GM18519 (cell line): Measurements from ENCODE around the gene FATE1.

Experiments
- ATAC-seq: cut with Tn5 transposase; IDR thresholded peaks from one replicate; pipeline ENCODE4 v1.9.1; 2021; ENCODE audit warnings: mild to moderate bottlenecking, moderate library complexity; ENCODE audit not compliant: unreplicated experiment, low FRiP score

FATE1 gene

DNA sequence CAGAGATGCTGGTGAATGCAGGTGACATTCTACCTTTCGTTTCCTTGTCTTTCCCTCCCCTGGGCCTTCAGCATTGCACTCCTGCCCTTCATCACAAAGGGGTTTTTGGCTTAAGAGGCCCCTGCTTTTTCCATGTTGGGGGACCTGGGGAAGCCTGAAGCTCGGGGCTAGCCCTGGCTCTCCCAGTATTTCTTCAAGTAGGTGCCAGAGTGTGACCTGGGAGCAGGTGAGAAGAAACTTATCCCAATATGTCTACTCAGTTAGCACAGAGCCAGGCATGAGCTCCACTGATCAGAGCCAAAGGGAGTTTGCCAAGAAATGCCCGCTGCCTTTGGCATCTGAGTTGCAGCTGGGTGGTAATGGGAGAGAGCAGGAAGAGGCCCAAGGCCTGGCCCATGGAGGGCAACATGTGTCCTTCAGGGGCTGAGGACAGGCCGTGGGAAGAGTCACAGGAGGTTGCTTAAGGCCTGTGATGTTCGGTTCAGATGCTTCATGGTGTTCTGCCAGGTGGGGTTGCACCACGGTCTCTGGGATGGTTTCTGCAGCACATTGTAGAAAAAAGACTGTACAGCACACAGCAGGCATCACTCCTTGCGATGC, 13.0 kb upstream of the FATE1 start:
- no peak for ATAC-seq

DNA sequence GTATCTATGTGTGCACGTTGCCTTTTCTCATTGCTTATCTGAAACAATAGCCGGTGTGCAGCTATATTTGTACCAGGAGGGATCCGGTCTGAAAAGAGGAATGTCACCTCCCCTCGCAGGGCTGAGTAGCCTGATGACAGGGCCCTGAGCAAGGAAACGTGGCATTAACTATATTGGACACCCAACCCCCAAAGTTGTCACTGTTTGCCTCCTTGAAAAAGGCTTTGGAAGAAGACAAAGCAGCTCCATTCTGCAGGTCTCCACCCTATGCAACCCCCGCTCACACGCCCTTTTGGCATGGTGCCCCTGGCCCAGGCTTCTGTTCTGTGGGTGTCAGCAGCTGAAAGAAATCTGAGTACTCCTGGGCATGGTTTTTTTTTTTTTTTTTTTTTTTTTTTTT, 12.3 kb upstream of the FATE1 start:
- ATAC-seq, result no peak

DNA sequence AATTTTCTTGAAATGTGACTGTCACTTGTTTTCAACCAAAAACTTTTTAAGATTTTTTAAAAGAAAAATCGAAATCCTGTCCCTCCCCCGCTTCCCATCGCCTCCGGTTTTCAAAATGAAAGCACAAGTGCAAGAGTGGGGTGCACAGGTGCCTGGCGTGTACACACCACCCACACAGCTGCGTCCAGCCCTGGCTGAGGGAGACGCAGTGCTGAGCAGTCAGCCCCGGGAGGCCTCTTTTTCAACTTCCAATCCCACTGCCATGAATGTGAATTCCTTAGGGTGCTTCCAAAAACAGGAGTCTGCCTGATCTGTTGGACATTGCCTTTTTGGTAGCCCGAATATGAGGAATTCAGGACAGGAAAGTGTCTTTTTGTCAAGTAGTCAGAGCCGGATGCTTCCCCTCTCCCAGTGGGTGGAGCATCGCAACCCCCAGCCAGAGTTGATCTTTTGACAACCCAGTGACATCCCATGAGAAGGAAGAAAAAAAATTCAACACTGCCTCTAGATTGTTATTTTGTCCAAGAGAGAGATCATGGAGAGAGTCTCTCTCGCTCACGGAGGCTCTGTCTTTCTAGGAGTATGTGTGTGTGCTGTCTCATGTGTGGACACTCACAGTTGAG, 11.7 kb upstream of the FATE1 start:
- ATAC-seq, result no peak

DNA sequence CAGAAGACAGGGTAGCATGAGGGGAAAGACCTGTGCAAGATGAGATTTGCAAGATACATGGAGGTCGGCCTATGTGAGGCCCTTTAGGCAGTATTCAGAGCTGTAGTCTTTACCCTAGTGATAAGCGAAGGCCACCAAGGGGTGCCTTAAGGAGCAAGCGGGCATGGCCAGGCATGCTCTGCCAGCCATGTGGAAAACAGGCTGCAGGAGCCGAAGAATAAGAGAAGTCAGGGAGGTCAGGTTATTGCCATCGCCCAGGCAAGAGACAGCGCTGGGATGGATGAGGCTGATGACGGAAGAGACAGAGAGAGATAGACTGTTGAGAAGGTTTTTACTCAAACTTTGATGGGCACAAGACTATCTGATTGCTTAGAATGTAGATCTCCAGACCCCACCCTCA, 7.0 kb upstream of the FATE1 start:
- no peak for ATAC-seq

DNA sequence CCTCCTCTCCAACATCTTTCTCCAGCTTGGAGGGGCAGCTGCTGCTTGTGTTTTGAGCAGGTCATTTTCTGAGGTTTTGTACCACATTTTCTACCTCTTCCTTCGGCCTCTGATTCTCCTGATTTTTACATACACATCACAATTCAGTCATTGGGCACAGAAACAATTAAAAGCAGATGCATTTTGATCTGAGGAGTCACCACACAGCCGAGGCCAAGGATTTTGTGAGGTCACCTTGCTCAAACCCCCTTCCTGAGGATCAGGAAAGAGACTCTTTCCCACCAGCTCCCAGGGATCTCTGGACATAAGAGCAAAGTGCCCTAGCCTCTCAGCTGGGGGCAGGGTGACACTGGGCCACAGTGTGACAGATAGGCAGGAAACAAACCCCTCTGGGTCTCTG, 5.4 kb upstream of the FATE1 start:
- ATAC-seq, result no peak

DNA sequence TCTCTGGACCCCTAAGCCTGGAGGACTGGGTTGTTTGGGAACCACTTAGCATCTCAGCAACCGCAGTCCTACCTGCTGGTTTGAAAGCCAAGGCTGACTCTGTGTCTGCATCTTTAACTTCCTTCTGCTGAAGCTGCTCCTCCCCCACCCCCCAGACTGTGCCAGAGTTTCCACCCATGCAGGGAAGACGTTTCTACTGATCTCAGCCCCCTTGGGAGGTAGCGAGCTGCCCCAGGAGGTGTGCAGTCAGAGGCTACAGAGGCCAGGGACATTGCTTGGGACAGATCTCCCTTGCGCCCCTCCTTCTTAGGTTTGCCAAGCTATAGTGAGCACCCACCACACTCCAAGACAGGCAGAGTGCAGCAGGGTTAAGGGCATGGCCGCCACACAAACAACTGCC, 4.7 kb upstream of the FATE1 start:
- ATAC-seq, result no peak

DNA sequence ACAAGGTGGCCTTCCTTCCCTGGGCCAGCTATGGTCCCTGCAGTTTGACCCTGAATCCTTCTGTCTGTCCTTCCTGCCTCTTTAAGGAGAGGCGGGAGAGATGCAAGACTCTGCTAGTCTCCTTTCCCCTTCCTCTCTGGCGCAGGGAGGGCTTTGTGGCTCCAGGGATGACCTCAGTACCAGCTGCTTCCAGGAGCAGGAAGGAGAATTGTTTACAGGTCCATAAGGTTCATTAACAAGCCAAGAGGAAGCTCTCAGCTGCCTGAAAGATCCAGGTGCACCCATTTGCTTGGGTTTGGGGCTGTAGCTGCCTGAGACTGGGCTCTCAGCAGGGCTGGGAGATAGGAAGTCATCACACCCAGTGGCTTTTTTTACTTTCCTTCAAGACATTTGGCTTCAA, 4.0 kb upstream of the FATE1 start:
- no peak for ATAC-seq

DNA sequence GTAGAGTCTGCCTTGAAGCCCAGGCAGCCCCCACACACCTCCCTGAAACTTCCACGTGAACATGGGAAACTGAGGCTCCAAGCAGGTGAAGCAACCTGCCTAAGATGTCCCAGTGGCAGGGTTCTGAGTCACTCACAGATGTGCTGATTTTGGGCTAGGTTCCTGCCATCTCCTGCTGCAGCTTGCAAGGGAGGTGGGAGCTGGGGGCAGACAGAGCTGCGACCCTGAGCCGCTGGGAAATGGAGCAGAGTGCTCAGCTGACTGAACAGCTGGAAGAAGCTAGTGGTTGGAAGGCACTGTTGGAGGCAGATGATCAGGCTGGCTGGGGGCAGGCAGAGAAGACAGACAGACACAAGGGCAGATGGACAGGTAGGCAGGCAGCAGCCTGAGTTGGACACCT, 3.6 kb upstream of the FATE1 start:
- ATAC-seq, result no peak

DNA sequence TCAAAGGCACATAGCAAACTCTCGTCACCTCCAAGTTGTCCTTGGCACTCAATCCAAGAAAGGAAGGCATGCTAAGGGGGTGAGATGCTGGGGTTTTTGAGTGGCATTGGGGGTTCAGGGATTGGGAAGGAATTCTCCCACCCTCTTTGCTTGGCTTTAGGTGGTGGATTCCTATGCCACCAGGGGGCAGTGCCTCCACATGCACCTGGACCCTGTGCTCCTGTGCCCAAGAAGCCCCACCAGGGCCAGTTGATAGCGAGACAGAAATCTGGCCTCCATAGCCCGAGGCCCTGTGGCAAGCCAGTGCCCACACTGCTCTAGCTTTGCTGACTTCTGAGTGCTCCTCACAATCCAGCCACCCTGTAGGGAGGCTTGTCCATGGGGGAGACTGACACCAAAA, 2.0 kb upstream of the FATE1 start:
- no peak for ATAC-seq

DNA sequence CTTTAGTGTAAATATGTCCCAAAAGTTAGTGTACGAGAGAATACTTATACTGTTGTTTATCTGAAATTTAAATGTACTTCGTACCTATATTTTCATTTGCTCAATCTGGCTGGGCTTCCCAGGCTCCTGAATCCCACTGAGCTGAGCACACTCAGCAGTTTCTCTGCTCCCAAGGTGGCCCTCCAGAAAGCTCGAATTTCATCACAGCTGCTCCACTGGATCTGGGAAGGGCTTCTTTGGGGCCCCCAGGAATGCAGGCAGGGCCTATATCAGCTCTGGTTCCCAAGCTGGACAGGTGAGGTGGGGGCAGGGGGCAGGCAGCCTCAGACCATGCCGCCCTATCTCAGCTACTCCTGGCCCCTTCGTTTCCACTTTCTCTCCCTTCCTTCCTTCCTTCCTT, 1.5 kb upstream of the FATE1 start:
- no peak for ATAC-seq

DNA sequence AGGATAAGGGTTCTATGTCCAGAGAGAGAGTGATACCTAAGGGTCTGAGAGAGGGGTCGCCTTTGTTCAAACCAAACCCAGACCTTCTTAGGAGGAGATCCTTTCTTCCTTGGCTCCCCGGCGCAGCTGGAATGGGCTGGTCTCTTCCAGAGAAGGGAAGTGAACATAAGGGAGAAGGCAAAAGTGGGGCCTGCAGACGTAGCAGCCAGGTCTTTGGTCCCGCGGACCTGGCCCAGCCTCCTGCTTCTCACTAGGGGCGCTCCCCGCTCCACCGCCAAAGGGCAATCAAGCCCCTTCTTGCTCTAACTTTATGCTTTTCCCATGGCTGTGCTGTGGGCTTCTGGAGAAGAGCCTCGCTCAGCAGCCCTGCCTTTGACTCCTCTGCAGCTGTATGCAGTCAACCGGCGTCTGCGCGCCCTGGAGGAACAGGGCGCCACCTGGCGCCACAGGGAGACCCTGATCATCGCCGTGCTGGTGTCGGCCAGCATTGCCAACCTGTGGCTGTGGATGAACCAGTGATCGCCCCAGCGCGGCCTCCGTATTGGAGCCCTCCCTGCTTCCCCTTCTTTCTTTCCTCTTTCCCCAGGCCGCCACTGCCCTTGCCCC, 6.5 kb downstream of the FATE1 start:
- ATAC-seq, result peak; percentile 72

DNA sequence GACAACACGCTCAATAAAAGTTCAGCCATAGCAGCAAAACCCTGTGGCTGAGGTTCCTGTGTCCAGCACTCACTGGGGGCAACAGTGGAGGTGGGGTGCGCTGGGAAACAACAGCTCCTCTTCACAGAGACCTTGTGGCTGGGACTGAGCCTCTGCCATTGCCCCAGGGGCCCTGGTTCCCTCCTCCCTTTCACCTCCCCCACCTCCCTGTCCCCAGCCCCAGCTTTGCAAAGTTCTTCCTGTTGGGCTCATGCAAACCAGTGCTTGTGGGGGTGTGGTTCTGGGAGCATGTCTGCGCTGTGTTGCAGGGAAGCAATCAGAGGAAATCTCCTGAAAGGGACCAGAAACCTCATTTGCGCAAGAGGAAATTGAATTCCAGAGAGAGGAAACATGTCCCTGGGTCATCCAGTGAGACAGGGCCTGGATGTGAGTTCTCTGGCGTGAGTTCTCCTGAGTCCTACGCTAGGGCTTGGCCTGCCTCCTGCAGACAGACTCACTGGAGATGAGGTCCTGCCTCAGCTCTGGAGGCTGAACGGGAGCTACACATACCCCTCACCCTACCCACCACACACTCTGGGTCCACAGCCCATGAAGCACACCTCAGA, 7.4 kb downstream of the FATE1 start:
- ATAC-seq, result no peak

DNA sequence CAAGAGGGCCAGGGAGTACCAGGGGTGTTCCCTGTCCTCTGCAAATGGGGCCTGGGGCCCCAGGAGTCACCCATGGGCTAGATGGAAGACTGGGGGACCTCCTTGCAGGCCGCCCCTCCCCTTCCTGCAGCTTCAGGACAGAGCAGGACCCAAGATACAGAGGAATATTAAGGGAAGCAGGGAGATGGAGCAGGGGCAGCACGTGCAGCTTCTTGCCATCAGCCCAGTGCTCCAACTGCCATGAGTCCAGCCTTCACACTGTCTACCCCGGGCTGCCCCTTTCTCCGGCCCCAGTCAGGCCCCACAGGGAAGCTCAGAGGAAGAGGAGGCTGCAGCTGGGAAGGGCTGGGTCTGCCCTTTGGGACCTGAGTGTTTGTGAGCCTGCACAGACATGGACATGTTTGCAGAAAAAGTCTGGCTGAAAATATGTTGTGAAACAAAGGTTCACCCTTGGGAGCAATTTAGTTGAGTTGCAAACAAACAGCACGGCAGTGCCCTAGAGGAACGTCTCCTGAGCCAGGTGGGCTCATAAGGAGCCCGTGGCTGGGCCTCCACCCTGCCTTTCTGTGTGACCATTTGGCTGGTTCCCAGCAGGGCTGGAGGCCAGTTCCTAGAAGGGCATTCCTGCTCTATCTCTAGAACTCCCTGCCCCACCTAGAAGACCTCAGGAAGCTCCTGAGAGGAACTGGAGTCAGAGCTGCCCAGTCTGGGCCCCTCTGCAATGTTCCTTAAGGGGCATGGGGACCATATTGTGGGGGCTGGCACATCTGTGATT, 8.9 kb downstream of the FATE1 start:
- ATAC-seq, result no peak

DNA sequence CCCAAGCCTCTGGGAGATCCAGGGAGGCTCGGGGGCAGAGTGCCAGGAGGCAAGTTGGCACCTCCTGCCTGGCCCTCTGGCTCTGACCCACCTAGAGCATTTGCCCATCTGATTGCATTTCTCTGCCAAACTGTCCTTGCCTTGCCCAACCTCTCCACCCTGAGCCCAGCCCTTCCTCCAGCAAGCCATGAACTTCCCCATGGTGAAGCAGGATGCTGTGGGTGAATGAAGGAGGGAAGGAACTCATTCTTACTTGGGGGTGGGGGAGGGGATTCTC, 9.4 kb downstream of the FATE1 start:
- no peak for ATAC-seq

DNA sequence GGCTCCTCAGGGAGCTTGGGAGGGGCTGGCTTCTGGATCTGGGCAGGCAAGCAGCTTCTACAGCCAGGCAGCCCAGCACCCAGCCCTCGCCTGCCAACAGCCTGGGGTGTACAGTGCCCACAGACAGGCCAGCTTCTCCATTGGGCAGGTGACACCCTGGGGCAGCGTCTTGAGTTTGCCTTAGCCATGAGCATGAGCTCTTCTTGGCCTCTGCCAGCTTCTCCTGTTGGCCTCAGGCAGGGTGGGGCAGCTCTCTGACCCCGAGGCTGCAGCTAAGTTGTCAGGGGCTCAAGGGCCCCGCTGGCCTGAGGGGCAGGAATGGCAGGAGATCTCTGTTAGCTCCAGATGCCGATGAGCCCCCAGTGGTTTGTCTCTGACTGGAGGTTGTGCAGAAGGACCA, 10.9 kb downstream of the FATE1 start:
- ATAC-seq, result no peak

DNA sequence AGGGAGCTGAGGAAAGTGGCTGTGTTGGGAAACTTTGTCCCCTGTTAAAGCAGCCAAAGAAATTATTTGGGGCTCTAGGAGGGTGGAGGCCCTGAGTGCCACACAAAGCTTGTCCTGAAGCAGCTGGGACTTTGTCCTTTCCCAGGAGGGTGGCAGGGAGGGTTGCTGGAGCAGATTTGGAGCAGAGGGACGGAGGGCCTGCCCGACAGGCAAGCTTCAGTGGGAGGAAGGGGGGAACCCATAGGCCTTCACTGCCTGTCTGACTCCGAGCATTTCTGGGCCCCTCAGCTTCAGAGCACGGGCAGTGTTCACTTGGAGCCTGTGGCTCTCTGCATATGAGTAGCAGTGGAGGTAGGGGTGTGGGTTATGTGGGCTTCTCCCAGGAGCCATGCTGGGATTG, 11.5 kb downstream of the FATE1 start:
- no peak for ATAC-seq

DNA sequence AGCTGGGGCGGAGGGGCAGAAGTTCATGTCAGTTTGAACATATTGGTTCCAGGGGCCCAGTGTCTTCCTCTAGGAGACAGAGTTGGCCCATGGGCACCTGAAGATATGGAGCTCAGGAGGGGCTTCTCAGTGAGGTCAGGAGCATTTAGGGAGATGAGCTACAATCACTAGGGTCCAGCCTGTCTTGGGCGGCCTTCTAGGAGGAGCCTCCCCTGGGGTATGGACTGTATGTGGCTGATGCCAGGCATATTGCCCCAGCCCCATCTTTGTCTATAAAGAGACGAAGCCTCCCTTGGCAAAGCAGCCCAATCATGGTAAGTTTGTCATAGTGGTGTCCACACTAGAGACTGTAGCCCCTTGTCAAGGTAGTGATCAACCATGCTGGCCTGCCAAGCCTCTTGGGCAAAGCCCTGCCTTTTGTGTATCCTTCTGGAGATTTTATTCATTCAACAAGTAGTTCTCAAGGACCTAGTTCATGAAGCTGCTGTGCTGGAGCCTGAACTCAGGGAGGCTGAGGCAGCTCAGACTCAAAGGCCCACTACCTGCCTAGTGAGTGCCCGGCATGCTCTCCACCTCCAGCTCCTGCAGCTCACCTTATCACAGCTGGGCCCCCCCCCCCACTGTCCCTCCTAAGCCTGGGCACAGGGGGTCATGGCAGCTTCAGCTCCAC, 13.4 kb downstream of the FATE1 start:
- no peak for ATAC-seq

DNA sequence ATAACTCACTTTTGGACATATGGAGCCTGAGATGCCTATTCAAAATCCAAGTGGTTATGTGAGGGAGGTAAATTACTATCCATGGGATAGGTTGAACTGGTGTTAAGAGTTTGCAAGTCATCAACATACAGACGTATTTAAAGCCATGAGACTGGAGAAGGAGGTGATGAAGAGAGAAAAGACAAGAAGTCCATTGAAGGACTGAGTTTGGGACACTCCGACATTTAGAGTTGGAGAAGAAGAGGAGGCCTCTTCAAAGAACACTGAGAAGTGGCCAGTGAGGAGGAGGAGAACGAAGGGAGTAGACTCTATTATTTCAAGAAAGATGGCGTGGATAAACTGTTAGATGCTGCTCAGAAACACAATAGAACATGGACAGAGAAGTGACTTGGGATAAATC, 18.6 kb downstream of the FATE1 start, which contains the start of gene CNGA2:
Gene CNGA2 (plus strand): TSS at position 301 of the 400 bp plus-strand sequence. CDS start 3,738 bp downstream, outside the sequence.
- ATAC-seq, result no peak

DNA sequence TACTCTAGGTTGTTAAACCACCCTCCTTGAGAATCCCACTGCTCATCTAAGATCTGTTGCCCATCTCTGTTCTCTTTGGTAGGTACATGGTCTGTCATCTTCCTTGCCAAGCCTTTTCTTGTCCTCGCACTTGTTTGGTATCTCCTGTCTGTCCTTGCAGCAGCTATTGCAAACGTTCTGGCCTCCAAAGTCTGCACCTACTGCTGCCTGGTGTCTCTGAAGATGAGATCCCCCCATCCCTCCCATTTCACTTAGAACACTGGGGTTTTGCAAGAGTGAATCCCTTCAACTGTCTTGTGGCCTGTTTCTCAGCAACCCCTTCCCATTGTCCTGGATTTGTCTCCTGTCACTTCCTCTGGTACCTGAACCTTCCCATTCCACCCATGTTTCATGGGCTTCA, 19.4 kb downstream of the FATE1 start:
- ATAC-seq, result no peak

DNA sequence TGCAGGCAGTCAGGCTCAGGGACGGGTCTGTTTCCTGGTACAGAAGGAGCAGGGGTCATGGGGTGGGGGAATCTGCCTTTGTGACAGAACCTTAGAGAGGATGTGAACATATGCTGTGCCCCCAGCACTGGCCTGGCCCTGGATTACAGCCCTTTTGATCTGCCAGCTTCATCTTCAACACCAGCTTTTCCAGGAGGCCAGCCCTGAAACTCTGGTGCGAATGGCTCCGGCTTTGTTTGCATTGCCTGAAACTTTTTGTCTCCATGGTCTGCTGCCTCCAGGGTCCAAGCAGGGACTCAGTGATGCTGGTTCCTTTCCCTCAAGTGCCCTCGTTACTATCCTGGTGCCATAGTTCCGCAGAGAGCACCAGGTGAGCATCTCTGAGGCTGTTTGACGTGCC, 20.9 kb downstream of the FATE1 start:
- ATAC-seq, result no peak

DNA sequence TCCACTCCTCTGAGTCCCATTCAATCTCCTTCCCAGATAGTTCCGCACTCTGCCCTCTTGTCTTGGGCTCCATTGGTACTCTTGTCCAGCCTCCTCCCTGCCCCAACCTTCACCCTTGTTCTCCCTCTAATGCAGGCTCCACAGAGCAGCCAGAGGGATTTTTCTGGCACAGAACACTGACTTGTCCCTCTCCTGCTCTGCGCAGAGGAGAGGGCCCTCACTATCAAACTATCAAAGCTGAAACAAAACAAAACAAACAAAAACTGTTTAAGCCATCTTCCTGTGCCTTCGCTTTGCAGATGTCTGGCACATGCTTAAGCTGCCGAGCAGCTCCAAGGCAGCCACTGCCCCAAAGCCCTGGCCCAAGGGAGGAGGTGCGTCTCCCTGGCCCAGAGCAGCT, 21.7 kb downstream of the FATE1 start:
- ATAC-seq, result no peak
